Endothelial cell (in vitro differentiated cells): ENCODE measurements around the gene SCN1B. TPM values are rescaled to one million over a fixed set of nuclear protein-coding genes. Genes with fewer than 3 reads are reported as not detected.

Experiments used
- DNase-seq: peaks from one replicate; pipeline ENCODE4 v3.0.0; 2021; ENCODE audit warnings: low spot score
- H3K27ac Mint-ChIP-seq: one replicate; pipeline ENCODE4 v1.8.0; 2021; ENCODE audit warnings: mixed read lengths, inconsistent platforms; ENCODE audit not compliant: unreplicated experiment
- H3K27me3 Mint-ChIP-seq: one replicate; pipeline ENCODE4 v1.8.0; 2021; ENCODE audit warnings: mild to moderate bottlenecking, moderate library complexity, mixed read lengths, inconsistent platforms; ENCODE audit not compliant: unreplicated experiment
- H3K36me3 Mint-ChIP-seq: one replicate; pipeline ENCODE4 v1.8.0; 2021; ENCODE audit warnings: mild to moderate bottlenecking, low read depth, mixed read lengths, inconsistent platforms; ENCODE audit not compliant: unreplicated experiment
- H3K4me1 Mint-ChIP-seq: one replicate; pipeline ENCODE4 v1.8.0; 2021; ENCODE audit warnings: mild to moderate bottlenecking, mixed read lengths, inconsistent platforms; ENCODE audit not compliant: unreplicated experiment
- H3K4me3 Mint-ChIP-seq: one replicate; pipeline ENCODE4 v1.8.0; 2021; ENCODE audit warnings: mild to moderate bottlenecking, mixed read lengths, inconsistent platforms; ENCODE audit not compliant: unreplicated experiment
- H3K9me3 Mint-ChIP-seq: one replicate; pipeline ENCODE4 v1.8.0; 2021; ENCODE audit warnings: mixed read lengths, inconsistent platforms; ENCODE audit not compliant: unreplicated experiment
- total RNA-seq: library from RNA; stranded (reverse); fragmentation: NEBNext Ultra II Directional; extraction: Animal tissue kit (Norgen Biotek cat#: 25700); gene quantifications from one replicate; pipeline ENCODE4 v1.2.1, GENCODE V29; 2021; ENCODE audit not compliant: unreplicated experiment
- TF ChIP-seq, protein P1 (sequence below): fragments of 200-600 bp; sonication (generic); IDR thresholded peaks from one replicate; pipeline ENCODE4 v1.5.0; 2021; ENCODE audit warnings: antibody characterized with exemption; ENCODE audit not compliant: unreplicated experiment

The SCN1B gene
- total RNA-seq, 1 donor from 2014 or later: 0.62 TPM

DNA sequence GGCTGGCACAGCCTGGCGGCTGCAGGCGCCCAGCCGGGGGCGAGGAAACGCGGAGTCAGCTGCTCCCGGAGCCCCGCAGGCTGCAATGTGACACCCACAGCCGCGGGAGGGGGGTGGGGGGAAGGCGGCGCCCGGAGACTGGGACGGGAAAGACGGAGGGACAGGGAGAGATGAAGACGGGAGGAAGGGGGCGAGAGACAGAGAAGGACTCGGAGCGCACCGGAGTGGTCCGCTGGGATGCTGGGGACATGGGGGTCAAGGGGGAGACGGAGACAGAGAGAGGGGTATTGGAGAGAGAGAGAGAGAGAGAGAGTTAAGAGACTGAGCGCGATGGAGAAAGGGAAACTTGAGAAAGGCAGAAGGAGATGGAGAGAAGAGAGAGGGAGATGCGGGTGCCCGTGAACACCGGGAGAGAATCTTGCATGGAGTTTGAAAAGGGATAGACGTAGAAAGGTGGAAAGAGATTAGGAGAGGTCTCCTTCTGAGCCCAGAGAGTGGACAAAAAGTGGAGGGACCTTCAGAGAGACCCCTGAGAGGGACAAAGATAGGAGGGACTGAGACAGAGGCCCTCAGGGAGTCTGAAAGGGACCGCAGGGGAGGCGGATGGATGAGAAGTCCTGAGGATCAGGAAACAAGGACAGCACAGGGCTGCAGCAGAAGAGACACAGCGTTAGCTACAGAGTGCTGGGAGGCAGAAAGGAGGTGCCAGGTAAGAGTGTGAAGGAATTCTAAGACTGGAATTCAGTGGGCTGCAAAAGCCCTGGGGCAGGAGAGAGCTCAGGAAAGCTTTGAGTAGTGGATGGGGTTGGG, 1.0 kb downstream of the SCN1B start:
- Mint-ChIP-seq H3K4me3 (peak overlapping the region; percentile 80), H3K36me3 (peaks cover 22% of the 10 kb centered on the region), H3K27me3 (peaks cover 31% of the 10 kb centered on the region), H3K27ac (peak overlapping the region; percentile 34), H3K4me1 (peaks cover 6% of the 10 kb centered on the region), H3K9me3 (no peaks in the 10 kb centered on the region)
- TF ChIP-seq, protein P1, sequence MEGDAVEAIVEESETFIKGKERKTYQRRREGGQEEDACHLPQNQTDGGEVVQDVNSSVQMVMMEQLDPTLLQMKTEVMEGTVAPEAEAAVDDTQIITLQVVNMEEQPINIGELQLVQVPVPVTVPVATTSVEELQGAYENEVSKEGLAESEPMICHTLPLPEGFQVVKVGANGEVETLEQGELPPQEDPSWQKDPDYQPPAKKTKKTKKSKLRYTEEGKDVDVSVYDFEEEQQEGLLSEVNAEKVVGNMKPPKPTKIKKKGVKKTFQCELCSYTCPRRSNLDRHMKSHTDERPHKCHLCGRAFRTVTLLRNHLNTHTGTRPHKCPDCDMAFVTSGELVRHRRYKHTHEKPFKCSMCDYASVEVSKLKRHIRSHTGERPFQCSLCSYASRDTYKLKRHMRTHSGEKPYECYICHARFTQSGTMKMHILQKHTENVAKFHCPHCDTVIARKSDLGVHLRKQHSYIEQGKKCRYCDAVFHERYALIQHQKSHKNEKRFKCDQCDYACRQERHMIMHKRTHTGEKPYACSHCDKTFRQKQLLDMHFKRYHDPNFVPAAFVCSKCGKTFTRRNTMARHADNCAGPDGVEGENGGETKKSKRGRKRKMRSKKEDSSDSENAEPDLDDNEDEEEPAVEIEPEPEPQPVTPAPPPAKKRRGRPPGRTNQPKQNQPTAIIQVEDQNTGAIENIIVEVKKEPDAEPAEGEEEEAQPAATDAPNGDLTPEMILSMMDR: no peak
- no peak for DNase-seq

DNA sequence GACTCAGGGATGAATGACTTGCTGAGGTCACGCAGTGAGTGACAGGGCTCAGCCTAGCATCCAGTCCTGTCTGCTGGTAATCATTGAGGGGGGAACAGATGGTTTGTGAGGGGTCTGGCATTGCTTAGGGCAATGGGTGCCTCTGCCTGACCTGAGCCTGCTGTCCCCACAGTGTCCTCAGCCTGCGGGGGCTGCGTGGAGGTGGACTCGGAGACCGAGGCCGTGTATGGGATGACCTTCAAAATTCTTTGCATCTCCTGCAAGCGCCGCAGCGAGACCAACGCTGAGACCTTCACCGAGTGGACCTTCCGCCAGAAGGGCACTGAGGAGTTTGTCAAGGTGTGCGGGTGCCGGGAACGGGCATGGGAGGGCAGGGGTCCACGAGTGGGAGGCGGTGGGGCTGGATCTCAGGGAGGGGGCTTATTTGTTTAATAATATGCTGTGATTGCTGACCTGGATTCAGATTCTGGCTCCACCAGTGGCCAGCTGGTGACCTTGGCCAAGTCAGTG, 2.1 kb downstream of the SCN1B start:
- Mint-ChIP-seq H3K36me3 (peaks cover 17% of the 10 kb centered on the region), H3K9me3 (no peaks in the 10 kb centered on the region), H3K27me3 (peaks cover 30% of the 10 kb centered on the region), H3K4me1 (peaks cover 6% of the 10 kb centered on the region), H3K4me3 (no peak overlapping the region), H3K27ac (no peak overlapping the region)
- DNase-seq: no peak
- TF ChIP-seq, protein P1: no peak

DNA sequence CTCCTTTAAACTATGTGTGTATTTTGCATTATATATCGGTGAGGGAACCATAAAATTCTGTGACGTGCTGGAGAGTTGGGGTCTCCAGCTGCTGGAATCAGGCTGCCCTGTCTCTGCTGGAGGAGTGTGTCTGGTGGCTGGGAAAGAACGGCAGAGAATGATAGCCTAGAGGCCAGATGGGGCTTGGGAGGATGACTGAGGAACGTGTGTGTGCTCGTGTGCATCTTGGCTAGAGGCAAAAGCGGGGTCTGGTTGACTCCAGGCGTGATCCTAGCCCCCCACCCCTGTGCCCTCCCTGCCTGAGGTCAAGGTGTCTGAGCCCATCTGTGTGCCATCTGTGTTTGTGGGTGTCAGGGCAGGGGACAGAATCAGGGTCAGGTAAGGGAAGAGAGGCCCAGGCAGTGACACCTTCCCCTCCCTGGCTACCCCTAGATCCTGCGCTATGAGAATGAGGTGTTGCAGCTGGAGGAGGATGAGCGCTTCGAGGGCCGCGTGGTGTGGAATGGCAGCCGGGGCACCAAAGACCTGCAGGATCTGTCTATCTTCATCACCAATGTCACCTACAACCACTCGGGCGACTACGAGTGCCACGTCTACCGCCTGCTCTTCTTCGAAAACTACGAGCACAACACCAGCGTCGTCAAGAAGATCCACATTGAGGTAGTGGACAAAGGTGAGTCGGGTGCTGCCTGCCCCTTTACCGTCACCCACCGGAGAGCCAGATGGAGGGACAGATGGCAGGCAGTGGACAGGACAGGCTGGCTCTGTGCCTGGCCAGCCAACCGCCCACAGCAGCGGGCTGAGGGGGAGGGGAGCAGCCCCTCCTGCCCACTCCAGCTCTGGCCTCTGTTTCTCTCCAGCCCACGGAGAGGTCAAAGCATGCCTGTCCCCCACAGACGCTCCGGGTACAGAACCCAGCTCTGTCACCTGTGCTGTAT, 3.1 kb downstream of the SCN1B start:
- TF ChIP-seq, protein P1: no peak
- Mint-ChIP-seq H3K4me3 (no peak overlapping the region), H3K36me3 (peaks cover 13% of the 10 kb centered on the region), H3K9me3 (no peaks in the 10 kb centered on the region), H3K27me3 (peaks cover 28% of the 10 kb centered on the region), H3K27ac (peak overlapping the region; percentile 54), H3K4me1 (peaks cover 6% of the 10 kb centered on the region)
- DNase-seq: no peak

DNA sequence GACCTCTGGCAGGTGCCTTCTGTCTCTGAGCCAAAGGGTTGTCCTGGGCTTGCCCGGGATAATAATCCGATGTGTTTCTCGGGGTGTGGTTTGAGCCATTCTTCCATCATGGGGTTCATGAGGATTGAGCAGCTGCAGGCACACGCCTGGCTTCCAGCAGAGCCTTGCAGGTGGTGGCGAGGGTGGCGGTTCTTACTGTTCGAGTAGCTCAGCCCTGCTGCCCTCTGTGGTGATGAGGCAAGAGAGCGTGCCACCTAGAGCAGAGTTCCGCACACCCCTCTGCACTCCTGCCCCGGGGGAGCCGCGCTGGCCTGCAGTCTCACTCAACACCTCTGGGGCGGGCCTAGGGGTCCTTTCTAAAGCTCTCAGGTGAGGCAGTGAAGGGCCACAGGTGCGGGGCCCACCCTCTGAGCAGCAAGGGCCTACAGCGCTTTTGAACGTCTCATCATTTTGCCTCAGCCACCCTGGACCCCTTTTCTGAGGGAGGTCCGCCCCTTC, 3.8 kb downstream of the SCN1B start:
- Mint-ChIP-seq H3K4me3 (no peak overlapping the region), H3K27ac (no peak overlapping the region), H3K4me1 (peaks cover 6% of the 10 kb centered on the region), H3K27me3 (peaks cover 28% of the 10 kb centered on the region), H3K9me3 (no peaks in the 10 kb centered on the region), H3K36me3 (peaks cover 13% of the 10 kb centered on the region)
- TF ChIP-seq, protein P1: no peak
- no peak for DNase-seq
